Muscle of back (tissue), 11 donors: ENCODE results near the gene EFNB2. TPM values are rescaled to one million over a fixed set of nuclear protein-coding genes. Genes with fewer than 3 reads are reported as not detected.

Experiments
- DNase-seq, 3 donors: peaks; one replicate each; pipeline versions ENCODE4 v3.0.0 to v3.0.0-alpha.2; 2013
- polyA plus RNA-seq, 10 donors: library from polyadenylated mRNA; unstranded; fragments of 120-200 nt; gene quantifications; one replicate each; pipeline ENCODE4 v1.2.1, GENCODE V29; 2013; ENCODE audit not compliant: insufficient read length in 10 of 10

EFNB2 gene
- polyA plus RNA-seq, 10 donors: 18.5 to 53.4 (median 23.1) TPM

DNA sequence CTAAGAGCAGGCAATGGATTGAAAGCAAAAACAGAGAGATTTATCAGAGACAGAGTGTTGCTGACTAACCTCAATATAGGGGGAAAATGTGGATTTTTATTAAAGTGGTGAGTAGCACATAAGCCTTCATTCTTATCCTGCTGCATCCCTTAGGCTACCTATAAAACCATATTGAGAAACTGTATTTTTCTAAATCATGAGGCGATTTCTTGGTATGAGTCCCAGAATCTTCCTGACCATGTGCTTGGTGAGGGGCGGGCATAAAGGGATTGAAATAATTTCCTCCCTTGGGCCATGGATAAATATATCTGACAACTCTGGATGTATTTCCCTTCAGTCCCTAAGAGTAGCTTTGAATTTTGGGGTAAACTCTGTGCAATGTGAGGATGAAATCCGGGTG lies 72.8 kb downstream of the EFNB2 start:
- peak in 1 of 3 donors; percentile 30 for DNase-seq

DNA sequence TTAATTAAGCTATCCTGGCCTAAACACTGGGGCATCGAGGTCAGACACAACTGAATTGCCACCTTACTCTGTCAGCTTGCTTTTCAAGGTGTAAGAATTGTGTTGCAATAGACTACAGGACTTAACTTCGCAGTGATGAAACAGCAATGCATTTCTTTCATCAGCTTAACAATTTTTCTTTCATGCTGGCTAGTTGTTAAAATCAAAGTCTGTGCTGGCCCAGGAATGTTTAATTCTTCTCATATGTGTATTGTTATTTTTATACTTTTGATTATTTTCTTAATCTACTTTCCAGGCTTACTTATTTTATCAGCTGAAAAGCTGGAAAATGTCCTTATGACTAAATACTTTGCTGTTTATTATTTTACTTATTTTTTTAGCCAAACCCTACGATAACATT lies 79.7 kb downstream of the EFNB2 start:
- DNase-seq: no peak

DNA sequence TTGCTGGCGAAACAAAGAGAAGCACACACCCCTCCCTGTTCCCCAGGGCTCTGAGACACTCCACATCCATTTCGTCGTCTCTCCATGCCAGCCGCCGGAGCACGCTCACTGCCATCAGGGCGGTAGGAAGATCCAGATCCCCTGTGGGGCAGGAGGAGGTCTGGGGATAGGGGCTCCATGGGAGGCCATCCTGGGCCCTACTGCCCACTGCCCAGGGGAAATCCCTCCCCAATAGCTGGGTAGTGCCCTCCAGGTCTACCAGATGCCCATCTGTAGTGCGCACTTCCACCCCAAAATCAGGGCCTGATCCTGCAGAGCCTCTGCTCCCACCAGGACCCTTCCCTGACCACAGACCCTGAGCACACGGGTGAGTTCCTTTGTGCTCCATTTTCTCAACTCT lies 80.3 kb downstream of the EFNB2 start:
- no peak for DNase-seq

DNA sequence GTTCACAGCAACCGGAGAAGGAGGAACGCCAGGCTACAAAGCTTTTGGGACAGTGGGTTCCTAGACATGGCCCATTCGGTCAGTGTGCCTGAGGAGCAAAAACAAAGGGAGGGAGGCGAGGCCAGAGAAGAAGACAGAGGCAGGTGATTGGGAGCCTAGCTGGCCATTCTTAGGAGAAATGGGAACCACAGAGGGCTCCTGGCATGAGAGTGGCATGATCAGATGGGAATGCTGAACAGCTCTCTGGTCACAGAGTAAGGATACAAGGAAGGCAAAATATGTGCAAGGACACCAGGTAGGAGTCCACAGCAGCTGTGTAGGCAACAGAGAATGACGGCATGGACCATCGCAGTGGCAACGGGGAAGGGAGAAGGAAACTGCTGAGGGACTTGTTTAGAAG lies 82.4 kb downstream of the EFNB2 start:
- no peak for DNase-seq

DNA sequence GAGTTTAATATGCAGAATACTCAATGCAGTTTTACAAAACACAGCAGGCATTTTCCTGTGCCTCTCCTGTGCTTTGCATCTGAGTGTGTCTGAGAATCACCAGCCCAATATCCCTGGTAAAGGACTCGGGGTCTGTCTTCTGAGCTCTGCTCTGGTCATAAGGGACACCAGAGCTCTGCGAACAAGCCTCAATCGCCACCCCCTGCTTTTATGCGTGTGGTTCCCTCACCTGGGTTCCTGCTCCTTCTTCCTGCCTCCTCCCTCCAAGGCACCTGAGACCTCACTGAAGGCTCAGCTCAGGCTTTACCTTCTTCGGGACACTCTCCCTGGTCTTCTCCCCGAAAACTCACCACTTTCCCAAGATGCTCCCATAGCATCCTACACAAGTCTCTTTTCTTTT lies 84.5 kb downstream of the EFNB2 start:
- DNase-seq: no peak

DNA sequence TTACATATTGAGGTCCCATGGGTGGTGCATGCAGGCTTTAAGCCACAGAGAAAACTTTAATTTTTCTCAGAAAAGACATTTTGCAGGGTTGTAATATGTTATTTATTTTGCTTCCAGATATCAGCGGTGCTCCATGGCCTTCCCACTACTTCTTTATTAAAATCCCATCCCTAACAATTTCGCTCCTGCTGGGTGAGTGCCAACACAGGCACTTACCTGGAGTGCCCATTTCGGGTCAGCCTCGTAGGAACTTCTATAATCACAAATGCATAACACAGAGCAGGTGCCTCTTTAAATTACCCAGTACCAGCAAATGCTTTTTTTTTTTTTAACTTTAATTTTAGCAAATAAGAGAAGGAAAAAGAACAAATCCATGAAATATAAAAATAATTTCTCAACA lies 86.4 kb downstream of the EFNB2 start:
- DNase-seq: no peak

DNA sequence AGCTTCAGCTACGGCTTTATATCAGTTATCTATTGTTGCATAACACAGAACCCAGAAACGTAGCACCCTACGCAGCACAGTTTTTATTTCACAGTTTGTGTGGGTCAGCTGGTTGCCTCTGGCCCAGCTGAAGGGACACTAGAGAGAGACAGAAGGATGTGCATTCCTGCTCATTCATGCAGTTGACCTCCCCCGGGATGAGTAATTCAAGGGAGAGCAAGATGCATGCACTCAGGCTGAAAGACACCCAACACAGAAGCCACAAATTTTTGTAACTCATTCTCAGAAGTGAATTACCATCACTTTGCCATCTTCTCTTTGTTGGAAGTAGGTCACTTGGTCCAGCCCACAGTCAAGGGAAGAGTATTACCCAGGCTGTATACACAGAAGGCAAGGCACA lies 89.5 kb downstream of the EFNB2 start:
- DNase-seq: peak in 1 of 3 donors; percentile 17

DNA sequence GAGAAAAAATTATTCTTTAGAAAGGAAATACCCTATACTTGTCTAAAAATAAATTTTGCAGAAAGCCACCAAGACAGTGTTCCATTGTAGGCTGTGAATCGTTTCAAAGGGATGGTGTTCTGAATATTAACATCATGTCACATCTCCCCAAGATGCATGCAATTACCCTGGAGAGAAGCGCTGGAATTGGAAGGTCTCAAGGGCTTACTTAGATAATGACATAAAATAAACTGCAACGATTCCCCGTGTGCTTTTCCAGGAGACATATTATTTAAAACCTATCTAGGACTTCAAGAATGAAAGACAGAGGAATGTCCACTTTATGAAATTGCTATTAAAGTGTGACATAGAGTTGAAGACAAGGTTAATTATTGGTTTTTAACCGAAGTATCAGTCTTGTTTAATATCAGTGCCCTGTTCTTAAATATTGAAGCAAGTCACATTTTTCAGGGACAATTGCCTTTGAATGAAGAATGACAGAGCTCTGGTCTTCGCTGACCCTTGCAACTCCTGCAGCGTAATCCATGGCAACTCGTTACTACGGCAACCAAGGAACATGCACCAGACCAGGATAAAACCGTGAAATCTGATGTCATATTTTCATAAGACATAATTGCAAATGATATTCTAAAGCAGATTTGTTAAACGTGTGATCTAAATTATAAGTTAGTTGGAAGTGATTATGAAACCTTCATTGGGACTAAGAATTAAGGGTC lies 91.7 kb downstream of the EFNB2 start:
- DNase-seq: no peak

DNA sequence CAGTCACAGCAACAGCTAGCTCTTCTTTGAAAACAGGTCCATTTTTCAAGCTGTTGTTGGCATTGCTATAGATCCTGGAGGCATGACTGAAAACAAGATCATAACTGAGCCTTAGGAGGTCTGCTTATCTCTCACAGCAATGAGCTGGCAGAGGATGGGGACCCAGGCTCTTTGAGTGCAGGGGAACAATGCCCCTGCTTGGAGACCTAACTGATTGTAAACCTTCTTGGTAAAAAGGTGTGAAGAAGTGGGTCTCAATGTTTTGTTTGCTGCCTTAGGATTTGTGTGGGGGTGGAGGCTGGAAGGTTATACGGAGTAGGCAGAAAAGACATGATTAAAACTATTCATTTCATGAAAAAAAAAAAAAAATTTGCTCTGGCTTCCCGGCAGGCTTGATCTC lies 94.6 kb downstream of the EFNB2 start:
- no peak for DNase-seq

Other genes with a start within 250 kb of the EFNB2 start
- gene ARGLU1, start 32.5 kb upstream of the EFNB2 start, polyA plus RNA-seq: 100 to 1,000 TPM; 103 to 168 (median 132) TPM